Natural killer cell (primary cell): ENCODE results near the gene MLLT1. TPM values are rescaled to one million over a fixed set of nuclear protein-coding genes. Genes with fewer than 3 reads are reported as not detected.

ENCODE experiments used
- ATAC-seq, 3 donors: fragments of 150-1000 bp in 2 of 3; fragments of 200-7000 bp in 1 of 3; cut with Tn5 transposase; 1 replicate in 1 of 3; 2 replicates in 2 of 3; pipeline ENCODE4 v1.10.0; 2021; ENCODE audit warnings: mild to moderate bottlenecking in 2 of 3, moderate library complexity in 2 of 3
- DNase-seq, 2 donors: peaks; one replicate each; pipeline versions ENCODE4 v3.0.0 to v3.0.0-alpha.2; 2013 to 2021; ENCODE audit warnings: mixed read lengths in 1 of 2
- H3K27ac ChIP-seq: one replicate; pipeline ENCODE4 v1.5.1; 2013; ENCODE audit warnings: mild to moderate bottlenecking, low read length
- H3K27me3 ChIP-seq: one replicate; pipeline ENCODE4 v1.6.1; 2013; ENCODE audit warnings: low read length; ENCODE audit not compliant: control insufficient read depth, insufficient read depth
- H3K36me3 ChIP-seq: one replicate; pipeline ENCODE4 v1.6.1; 2013; ENCODE audit warnings: low read length; ENCODE audit not compliant: control insufficient read depth, insufficient read depth
- H3K4me1 ChIP-seq: one replicate; pipeline ENCODE4 v1.6.1; 2013; ENCODE audit warnings: low read length; ENCODE audit not compliant: control insufficient read depth, insufficient read depth
- H3K4me3 ChIP-seq: one replicate; pipeline ENCODE4 v1.5.1; 2013; ENCODE audit warnings: low read length
- H3K9me3 ChIP-seq: one replicate; pipeline ENCODE4 v1.6.1; 2013; ENCODE audit warnings: low read length; ENCODE audit not compliant: control insufficient read depth, insufficient read depth
- H3K27ac Mint-ChIP-seq, 2 donors: one replicate each; pipeline ENCODE4 v1.8.0; 2022; ENCODE audit warnings: mild to moderate bottlenecking in 2 of 2, mixed read lengths in 2 of 2, moderate library complexity in 1 of 2
- H3K27me3 Mint-ChIP-seq, 2 donors: one replicate each; pipeline ENCODE4 v1.8.0; 2022; ENCODE audit warnings: low read depth in 2 of 2, mixed read lengths in 2 of 2
- H3K36me3 Mint-ChIP-seq: one replicate; pipeline ENCODE4 v1.8.0; 2022; ENCODE audit warnings: mixed read lengths
- H3K4me1 Mint-ChIP-seq, 2 donors: one replicate each; pipeline ENCODE4 v1.8.0; 2022; ENCODE audit warnings: mixed read lengths in 2 of 2
- H3K4me3 Mint-ChIP-seq: one replicate; pipeline ENCODE4 v1.8.0; 2022; ENCODE audit warnings: mild to moderate bottlenecking, moderate library complexity, mixed read lengths
- H3K9me3 Mint-ChIP-seq, 2 donors: one replicate each; pipeline ENCODE4 v1.8.0; 2022; ENCODE audit warnings: mixed read lengths in 2 of 2
- WGBS: methylation state at CpG from one replicate; pipeline ENCODE4 v1.1.7; 2013; ENCODE audit warnings: missing lambda C conversion rate; ENCODE audit not compliant: insufficient coverage; 5-methylcytosine and 5-hydroxymethylcytosine counted together
- intact Hi-C: fragments of 100-400 bp; cut with micrococcal nuclease; formaldehyde crosslinking; loops from one replicate; pipeline ENCODE4 v1.14.2; 2022
- total RNA-seq, 4 donors: library from RNA; stranded (reverse); fragments of 120-200 nt in 1 of 4; gene quantifications; one replicate each; pipeline versions ENCODE4 v1.2.3 to v1.2.4, GENCODE V29; 2013 to 2022
- TF ChIP-seq, protein P1 (sequence below): fragments of 200-600 bp; IDR thresholded peaks from one replicate; pipeline ENCODE4 v1.8.0; 2022; ENCODE audit warnings: antibody characterized with exemption

Gene MLLT1
- total RNA-seq, 3 donors from 2014 or later (not counting 1 experiment from before 2014, with no cell fraction given), result 30.2 to 43.8 (median 36.6) TPM

DNA sequence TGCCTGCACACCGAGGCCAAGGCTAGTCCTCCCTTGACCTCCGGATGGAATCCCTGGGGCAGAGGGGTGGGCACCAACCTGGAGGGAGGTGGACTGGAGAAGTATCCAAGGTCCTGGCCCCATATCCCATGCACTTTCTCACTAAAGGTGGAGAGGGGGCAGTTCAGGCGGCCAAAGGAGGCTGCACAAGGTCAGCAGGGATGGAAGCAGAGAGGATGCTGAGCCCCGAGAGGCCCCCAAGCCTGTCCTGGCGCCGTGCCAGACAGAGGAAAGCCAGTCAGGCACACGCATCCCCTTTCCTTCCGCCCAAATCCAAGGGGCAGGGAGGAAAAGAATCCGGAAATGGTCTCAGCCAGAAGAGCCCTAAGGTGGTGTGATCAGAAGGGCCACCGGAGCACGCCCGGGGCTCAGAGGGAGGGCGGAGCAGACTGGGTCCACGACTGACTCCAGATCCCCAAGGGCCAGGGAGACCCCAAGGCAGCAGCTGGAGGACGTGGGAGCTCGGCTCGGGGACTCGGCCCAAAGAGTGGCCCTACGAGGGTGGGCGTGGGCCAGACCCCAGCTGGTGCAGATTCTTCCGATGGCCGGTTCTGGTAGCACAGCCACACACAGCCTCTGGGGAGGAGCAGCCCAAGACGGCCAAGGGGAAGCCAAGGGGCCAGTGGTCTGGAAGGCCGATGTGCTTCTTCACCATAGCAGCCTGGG is 60.0 kb downstream of the MLLT1 start:
- DNase-seq, result no peak
- TF ChIP-seq, protein P1, sequence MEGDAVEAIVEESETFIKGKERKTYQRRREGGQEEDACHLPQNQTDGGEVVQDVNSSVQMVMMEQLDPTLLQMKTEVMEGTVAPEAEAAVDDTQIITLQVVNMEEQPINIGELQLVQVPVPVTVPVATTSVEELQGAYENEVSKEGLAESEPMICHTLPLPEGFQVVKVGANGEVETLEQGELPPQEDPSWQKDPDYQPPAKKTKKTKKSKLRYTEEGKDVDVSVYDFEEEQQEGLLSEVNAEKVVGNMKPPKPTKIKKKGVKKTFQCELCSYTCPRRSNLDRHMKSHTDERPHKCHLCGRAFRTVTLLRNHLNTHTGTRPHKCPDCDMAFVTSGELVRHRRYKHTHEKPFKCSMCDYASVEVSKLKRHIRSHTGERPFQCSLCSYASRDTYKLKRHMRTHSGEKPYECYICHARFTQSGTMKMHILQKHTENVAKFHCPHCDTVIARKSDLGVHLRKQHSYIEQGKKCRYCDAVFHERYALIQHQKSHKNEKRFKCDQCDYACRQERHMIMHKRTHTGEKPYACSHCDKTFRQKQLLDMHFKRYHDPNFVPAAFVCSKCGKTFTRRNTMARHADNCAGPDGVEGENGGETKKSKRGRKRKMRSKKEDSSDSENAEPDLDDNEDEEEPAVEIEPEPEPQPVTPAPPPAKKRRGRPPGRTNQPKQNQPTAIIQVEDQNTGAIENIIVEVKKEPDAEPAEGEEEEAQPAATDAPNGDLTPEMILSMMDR, result no peak
- Mint-ChIP-seq H3K4me1 (peaks cover 0 to 5% of the 10 kb centered on the region in 2 donors), H3K27ac (no peak overlapping the region), H3K27me3 (no peaks in the 10 kb centered on the region), H3K4me3 (no peak overlapping the region), H3K36me3 (no peaks in the 10 kb centered on the region), H3K9me3 (no peaks in the 10 kb centered on the region)
- no peaks in the 10 kb centered on the region for H3K27me3 ChIP-seq
- WGBS, result 91% methylated on average over 24 of the region's 24 CpGs
- no peak overlapping the region for H3K4me3 ChIP-seq
- H3K4me1 ChIP-seq, result no peaks in the 10 kb centered on the region
- H3K9me3 ChIP-seq, result no peaks in the 10 kb centered on the region
- intact Hi-C loops, result no loop called here
- H3K27ac ChIP-seq, result no peak overlapping the region
- no peak for ATAC-seq
- H3K36me3 ChIP-seq, result peaks cover 5% of the 10 kb centered on the region

DNA sequence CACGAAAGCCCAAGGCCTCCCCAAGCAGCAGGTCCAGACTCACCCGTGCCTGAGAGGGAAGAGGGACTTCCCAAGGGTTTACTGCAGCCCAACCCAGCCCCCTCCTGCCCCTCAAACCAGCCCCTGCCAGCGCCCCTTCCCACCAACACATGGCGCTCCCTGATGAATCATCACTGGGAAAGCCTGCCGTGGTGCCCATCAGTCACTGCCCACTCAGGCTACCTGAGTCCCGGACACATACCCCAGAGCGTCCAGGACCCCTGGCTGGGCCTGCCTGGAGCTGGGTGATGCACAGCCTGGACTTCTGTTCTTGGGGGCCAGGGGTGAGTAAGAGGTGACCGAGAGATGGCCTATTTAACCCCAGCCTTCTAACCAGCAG is 60.6 kb downstream of the MLLT1 start:
- H3K27me3 Mint-ChIP-seq, result no peaks in the 10 kb centered on the region
- H3K4me1 ChIP-seq, result no peaks in the 10 kb centered on the region
- no peaks in the 10 kb centered on the region for H3K9me3 ChIP-seq
- WGBS, result 82% methylated on average over 7 of the region's 8 CpGs
- no peak for ATAC-seq
- H3K4me3 ChIP-seq, result no peak overlapping the region
- H3K4me1 Mint-ChIP-seq, result peaks cover 0 to 5% of the 10 kb centered on the region in 2 donors
- H3K4me3 Mint-ChIP-seq, result no peak overlapping the region
- intact Hi-C loops, result no loop called here
- TF ChIP-seq, protein P1, result no peak
- H3K27ac Mint-ChIP-seq, result no peak overlapping the region
- no peak overlapping the region for H3K27ac ChIP-seq
- H3K9me3 Mint-ChIP-seq, result no peaks in the 10 kb centered on the region
- no peak for DNase-seq
- no peaks in the 10 kb centered on the region for H3K27me3 ChIP-seq
- H3K36me3 ChIP-seq, result peaks cover 5% of the 10 kb centered on the region
- no peaks in the 10 kb centered on the region for H3K36me3 Mint-ChIP-seq

DNA sequence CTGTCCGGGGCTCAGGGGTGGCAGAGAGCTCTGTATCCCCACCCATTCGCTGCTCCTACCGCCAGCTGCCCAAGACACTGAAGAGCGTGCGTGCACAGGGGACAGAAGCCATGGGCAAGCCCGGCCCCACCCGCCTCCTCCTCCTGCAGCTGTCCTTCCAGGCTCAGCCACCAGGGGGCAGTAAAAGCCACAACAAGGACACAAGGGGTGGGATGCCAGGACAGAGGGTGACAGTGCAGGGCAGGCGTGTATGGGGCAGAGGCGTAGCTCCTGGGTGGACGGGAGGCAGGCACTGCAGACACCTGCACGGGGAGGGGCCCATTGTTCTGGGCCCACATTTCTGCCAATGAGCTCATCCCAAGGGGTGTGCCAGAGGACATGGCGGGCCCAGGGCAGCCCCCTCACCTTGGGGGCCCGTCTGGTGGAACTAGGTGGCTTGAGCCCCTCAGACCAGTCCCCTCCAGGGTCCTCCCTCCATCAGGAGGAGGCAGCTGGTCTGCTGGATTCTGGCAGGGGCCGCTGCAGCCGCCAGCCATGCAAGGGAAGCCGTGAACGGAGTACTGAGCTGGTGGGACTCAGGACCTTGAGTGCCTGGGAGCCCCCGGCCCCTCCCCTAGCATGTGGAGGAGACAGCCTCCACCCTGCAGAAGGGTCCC is 61.2 kb downstream of the MLLT1 start:
- H3K4me1 ChIP-seq, result no peaks in the 10 kb centered on the region
- no peaks in the 10 kb centered on the region for H3K27me3 Mint-ChIP-seq
- no peaks in the 10 kb centered on the region for H3K9me3 ChIP-seq
- no peaks in the 10 kb centered on the region for H3K27me3 ChIP-seq
- H3K4me1 Mint-ChIP-seq, result peaks cover 0 to 3% of the 10 kb centered on the region in 2 donors
- intact Hi-C loops, result loop anchor here (1.0 kb wide), 1 partner anchor 81 kb away; no protein-coding TSS in a partner anchor
- H3K4me3 ChIP-seq, result no peak overlapping the region
- H3K4me3 Mint-ChIP-seq, result no peak overlapping the region
- TF ChIP-seq, protein P1, result peak; percentile 90
- peaks cover 5% of the 10 kb centered on the region for H3K36me3 ChIP-seq
- no peaks in the 10 kb centered on the region for H3K36me3 Mint-ChIP-seq
- H3K27ac Mint-ChIP-seq, result no peak overlapping the region
- ATAC-seq, result peak; percentile 76 to 98 (median 92)
- DNase-seq, result peak; percentile 83 to 87
- no peak overlapping the region for H3K27ac ChIP-seq
- WGBS, result 64% methylated on average over 18 of the region's 18 CpGs
- no peaks in the 10 kb centered on the region for H3K9me3 Mint-ChIP-seq
